GM21723 (cell line): ENCODE data around the gene EGFR.

Source experiments
- ATAC-seq: cut with Tn5 transposase; IDR thresholded peaks from one replicate; pipeline ENCODE4 v1.9.1; 2021; ENCODE audit warnings: mild to moderate bottlenecking, moderate library complexity; ENCODE audit not compliant: unreplicated experiment

The EGFR gene

DNA sequence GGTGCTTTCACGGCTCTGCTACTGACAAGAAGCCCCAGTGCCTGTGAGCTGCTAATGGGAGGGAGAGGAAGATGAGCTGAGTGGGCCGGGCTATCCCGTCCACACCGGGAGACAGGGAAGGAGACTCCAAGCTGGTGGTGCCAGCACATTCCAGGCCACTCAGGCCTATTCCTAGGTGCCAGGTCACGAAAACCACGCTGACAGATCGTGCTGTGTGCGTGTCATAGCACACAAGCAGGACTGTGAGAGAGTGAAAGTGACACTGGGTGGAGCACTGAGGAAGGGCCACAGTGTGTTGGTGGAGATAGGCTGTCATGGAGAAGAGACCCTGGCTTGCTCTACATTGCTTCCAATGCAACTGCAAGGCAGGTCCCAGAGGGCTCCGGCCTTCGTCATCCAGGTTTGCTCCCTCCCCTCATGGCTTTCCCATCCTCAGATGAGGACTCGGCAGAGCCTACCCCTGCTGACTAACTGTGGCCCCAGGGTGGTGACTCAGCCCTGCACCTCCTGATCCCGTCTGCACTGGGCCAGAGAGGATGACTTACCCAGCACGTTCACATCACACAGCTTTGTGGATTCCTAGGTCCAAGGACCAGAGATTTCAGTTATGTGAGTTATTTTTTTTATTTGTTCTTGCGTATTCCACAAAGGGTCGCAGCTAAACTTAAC lies 167.3 kb downstream of the EGFR start:
- ATAC-seq, result no peak

DNA sequence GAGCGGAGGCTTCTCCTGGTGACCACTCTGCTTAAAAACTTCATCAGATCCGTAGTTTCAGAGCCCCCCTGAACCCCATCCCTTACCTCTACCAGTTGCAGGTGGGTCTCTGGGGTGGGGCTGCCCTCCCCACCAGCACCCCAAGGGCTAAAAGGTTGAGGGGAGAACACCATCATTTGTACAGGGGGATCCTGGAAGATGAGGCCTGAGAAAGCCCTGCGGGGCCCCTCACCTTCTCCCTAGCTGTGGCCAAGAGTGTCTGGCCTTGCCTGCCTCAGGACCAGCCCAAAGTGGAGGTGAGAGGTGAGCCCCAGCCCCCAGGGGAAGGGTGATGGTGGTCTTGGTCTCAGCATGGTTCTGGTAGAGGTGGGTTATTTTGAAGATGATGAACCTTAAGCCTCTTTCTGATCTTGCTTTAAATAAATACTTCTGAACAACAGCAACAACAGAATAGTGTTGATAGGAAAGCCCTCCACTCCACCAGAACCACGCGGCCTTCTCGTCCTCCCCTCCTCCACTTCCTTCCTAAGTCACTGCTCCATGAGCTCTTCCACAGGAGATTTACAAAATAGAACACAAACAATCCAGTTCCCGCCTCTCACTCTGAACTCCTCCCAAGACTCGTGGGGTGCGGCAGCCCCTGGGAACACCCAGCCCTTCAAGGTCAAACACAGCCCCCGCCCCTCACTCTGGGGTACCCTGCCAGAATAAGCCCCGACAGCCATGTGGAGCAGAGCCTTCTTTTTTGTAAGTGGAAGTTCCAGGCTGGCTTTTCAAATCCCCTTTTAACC lies 169.1 kb downstream of the EGFR start:
- no peak for ATAC-seq

DNA sequence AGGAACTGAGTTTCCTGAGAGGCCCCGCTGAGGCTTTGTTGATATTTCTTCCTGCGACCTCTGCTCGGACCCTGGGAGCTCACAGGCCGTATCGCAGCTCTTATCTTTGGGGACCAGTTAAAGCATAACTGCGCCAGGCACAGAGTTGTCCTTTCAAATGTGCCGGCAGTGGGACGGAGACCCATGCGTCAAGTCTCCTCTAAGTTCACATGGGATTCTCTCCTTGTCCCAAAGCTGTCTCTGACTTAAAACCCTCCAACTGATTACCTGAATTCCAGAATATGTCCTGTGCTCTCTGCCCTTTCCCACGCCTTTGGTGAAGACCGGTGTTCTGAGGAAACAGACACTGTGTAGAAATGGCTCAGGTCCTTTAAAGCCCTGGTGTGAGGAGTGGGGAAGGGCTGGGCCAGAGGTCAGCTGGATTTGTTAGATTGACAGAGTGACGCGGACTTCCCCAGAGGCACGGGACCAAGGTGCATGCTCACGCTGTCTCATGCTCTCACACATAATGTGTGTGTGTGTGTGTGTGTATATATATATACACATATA lies 169.8 kb downstream of the EGFR start:
- no peak for ATAC-seq

DNA sequence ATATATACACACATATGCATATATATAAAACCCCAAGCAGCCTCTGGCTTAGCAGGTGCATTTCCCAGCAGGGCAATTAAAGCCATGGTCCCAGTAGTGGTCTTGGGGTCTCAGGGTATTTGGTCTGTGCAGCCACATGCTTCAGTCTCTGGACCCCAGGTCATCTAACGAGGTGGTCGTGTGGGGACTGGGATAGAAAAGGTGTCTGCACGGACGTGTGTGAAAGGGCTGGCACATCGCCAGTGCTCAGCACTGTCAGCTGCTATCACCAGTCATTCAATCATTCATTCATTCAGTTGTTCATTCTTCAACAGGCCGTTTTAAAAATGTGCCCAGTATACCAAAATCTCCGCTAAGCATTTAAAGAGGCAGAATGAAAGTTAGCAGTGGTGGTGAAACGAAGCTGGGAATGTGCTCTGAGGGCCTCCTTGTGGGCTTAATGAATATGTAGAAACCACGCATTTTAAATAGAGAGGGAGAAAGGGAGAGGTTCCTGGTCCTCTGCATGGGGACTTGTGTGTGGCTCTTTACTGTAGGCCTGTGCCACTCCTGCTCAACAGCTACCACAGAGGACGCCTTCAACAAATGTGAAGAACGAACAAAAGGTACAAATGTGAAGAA lies 170.4 kb downstream of the EGFR start:
- no peak for ATAC-seq

DNA sequence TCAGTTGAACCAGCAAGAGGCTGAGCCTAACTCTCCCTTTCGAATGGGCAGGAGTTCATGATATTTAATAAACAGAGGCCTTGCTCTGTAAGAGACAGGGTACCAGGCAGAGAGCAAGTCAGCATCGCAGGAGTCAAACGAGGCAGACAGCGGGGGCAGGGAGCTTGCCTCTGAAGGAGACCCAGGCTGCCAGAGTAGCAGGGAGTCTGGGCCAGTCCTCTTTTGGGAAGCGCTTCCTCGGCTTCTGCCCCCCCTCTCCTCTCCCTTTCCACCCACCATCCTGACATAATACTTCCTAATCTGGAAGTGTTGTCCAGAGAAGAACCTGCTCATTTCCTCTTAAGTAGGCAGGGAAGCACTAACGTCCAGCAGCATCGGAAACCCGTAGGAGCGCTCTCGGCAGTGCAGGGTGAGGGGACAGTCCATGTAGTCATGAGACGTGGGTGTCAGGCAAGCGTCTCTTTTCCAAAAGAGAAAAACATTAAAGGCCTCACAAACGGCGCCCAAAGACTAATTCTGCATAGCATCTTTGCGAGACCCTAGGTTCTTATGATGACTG lies 171.1 kb downstream of the EGFR start:
- ATAC-seq, result no peak

DNA sequence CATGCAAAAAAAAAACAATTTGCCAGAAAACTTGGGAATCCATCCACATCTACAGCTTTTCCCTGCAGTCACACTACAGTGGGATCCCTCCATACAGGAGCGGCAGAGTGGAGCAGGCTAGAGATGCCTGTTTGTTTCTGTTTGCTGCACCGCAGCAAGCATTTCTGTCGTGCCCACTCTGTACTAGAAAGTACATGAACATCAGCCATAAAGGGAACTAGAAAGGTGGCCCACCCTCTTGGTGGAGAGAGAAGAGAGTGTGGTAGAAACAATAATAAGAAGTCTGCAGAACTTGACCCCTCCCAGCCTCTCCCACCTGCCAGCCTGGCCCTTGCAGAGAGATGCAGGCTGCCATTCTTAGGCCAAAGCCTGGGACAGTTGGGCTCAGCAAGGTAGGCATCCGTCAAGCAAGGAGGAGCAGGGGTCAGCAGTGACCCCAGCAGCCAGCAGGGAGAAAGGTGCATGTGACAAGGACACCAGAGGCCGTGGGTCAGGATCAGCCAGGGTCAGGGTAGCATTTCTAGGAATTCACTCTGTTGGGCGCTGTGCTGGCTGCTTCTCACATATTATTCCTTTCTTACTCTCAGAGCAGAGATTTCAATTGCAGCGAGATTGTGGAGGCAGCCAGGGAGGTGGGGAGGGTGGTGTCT lies 171.8 kb downstream of the EGFR start:
- ATAC-seq, result no peak

DNA sequence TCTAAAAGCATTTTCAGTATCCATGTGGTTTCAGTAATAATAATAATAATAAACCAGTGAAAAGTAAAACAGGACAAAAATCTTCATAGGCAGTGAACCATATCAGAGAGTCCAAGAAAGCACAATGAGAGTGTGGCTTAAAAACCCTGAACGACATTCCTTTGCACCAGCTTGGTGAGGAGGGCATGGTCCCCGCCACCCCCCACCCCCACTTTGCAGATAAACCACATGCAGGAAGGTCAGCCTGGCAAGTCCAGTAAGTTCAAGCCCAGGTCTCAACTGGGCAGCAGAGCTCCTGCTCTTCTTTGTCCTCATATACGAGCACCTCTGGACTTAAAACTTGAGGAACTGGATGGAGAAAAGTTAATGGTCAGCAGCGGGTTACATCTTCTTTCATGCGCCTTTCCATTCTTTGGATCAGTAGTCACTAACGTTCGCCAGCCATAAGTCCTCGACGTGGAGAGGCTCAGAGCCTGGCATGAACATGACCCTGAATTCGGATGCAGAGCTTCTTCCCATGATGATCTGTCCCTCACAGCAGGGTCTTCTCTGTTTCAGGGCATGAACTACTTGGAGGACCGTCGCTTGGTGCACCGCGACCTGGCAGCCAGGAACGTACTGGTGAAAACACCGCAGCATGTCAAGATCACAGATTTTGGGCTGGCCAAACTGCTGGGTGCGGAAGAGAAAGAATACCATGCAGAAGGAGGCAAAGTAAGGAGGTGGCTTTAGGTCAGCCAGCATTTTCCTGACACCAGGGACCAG lies 172.5 kb downstream of the EGFR start:
- ATAC-seq, result no peak

DNA sequence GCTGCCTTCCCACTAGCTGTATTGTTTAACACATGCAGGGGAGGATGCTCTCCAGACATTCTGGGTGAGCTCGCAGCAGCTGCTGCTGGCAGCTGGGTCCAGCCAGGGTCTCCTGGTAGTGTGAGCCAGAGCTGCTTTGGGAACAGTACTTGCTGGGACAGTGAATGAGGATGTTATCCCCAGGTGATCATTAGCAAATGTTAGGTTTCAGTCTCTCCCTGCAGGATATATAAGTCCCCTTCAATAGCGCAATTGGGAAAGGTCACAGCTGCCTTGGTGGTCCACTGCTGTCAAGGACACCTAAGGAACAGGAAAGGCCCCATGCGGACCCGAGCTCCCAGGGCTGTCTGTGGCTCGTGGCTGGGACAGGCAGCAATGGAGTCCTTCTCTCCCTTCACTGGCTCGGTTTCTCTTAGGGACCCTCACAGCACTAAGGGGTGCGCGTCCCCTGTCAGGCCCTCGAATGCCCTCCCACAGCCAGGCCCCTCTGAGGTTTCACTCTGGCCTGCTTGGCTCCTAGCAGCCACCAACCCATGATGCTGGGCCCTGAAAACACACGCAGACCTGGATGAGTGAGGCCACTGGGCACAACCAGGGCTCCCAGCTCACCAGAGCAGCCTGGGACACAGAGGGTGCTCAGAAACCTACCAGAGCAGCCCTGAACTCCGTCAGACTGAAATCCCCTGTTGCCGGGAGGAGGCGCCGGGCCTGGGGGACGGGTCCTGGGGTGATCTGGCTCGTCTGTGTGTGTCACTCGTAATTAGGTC lies 173.3 kb downstream of the EGFR start:
- no peak for ATAC-seq

DNA sequence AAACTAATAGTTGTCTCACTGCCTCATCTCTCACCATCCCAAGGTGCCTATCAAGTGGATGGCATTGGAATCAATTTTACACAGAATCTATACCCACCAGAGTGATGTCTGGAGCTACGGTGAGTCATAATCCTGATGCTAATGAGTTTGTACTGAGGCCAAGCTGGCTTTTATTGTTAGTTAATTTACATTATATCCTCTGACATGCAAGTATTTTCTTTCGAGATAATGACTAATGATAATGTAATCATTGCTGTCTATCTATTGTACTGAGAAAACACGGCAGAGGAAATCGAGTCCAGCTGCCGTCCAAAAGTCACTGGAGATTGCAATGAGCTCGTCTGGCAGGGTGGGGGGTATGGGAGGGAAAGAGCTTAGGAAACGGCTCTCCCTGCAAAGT lies 173.9 kb downstream of the EGFR start:
- ATAC-seq, result no peak

DNA sequence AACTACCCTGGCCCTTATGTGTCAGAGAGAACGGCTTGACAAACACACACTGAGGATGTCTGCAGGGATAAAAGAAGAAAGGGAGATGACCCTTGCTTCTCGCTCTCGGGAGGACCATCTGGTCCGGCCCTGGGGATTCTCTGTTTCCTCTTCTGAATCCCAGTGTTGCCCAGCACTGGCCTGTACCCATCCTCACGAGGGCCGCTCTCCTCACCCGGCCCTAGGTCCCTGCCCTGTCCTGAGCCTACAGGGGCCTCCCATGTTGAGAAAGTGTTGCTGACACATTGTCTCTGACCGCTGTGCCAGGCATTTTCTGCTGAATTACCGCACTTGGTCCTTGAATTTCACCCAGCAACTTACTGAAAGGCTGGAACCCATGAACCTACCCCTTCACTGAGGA lies 174.4 kb downstream of the EGFR start:
- ATAC-seq, result no peak

DNA sequence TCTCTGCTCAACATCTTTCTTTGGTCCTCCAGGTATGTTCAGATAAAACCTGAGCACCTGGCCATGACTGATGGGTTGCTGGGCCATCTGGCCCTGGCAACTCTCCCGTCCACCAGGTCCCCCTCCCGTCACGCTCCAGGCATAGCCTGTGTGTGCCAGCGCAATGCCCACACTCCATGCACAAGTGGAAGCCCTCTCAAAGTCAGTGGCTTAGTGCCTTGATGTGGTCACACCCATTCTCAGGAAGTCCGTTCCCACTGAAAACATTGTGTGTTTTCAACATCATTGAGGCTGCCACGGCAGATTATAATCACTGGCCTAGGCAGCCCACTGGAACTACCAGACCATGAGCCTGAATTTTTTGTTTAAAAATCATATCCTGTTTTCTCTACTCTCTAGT lies 175.7 kb downstream of the EGFR start:
- ATAC-seq, result no peak

DNA sequence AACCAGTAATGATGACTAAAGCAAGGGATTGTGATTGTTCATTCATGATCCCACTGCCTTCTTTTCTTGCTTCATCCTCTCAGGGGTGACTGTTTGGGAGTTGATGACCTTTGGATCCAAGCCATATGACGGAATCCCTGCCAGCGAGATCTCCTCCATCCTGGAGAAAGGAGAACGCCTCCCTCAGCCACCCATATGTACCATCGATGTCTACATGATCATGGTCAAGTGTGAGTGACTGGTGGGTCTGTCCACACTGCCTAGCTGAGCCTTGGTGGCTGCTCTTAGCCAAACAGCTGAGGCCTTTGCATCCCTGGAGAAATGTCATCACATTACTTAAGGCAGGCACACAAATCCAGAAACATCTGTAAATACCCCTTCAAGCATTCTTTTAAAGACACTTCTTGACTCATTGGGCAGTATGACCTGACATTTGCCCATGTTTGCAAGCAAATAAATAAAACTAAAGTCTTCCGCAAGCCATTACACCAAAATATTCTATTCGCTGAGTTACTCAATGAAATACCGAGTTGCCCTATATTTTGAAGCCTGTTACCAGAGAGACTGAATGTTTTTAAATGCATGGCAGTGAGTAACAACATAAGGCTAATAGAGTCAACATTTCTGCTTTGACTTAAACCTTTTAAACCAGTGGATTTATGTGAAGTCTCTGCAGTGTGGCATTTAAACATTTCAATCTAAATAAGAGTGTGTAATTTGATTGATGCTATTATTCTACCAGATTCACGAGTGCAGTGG lies 180.0 kb downstream of the EGFR start:
- ATAC-seq, result no peak

DNA sequence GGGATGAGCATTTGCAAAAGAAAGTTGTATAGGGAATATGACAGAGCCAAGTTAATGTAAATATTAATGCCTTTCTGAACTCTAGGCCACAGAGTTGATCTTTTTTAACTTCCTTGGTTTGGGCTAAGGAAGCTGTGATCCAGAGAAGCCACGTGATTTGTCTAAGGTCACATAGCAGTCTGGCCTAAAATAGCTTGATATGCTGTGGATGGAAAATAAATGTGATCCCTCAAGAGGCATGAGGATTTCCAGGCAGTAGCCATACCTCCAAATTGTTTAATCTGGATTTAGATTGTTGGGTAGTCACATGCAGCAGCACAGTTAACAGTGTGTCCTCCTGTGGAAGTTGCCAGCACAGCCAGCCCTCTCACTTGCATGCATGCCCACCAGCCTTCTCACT lies 180.6 kb downstream of the EGFR start:
- ATAC-seq, result no peak

DNA sequence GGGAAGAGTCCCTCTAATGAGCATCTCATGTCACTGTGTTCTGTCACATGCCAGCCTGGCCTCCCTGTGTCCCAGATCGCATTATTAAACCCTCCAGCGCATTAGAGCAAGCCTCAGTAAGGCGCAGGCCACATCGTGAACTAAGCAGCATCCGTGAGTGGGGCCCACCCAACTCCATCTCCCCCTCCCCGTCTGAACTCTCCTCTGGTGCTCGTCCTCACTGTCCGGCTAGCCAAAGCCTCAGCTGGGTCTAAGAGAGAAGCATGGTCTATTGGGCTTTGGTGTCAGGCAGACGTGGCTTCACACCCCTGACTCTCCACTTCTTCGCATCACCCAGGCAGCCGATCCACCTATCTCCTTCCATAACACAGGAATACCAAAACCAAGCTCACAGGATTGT lies 181.6 kb downstream of the EGFR start:
- no peak for ATAC-seq

DNA sequence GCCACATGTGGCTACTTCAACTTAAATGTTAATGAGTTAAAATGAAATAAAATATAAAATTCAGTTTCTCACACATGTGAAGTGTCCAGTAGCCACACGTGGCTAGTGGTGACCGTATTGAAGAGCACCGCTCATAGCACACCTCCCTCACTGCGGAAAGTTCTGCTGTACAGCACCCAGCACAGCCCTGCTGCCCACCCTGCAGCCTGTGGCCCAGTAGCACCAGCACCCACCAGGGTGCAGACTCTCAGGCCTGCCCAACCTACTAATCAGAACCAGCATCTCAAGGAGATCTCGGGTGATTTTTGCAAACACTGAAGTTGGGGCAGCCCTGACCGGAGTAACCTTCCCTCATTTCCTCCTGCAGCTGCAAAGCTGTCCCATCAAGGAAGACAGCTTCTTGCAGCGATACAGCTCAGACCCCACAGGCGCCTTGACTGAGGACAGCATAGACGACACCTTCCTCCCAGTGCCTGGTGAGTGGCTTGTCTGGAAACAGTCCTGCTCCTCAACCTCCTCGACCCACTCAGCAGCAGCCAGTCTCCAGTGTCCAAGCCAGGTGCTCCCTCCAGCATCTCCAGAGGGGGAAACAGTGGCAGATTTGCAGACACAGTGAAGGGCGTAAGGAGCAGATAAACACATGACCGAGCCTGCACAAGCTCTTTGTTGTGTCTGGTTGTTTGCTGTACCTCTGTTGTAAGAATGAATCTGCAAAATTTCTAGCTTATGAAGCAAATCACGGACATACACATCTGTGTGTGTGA lies 183.5 kb downstream of the EGFR start:
- no peak for ATAC-seq

DNA sequence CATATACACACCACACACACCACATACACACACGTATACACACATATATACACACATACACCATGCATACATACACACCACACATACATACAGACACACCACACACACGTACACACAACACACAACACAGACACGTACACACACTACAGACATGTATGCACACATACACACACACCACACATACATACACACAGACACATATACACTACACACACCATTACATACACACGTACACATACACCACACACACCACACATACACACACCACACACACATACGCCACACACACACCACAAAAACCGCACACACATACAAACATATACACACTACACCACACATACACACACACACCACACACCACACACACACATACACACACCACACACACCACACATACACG lies 184.5 kb downstream of the EGFR start:
- no peak for ATAC-seq

DNA sequence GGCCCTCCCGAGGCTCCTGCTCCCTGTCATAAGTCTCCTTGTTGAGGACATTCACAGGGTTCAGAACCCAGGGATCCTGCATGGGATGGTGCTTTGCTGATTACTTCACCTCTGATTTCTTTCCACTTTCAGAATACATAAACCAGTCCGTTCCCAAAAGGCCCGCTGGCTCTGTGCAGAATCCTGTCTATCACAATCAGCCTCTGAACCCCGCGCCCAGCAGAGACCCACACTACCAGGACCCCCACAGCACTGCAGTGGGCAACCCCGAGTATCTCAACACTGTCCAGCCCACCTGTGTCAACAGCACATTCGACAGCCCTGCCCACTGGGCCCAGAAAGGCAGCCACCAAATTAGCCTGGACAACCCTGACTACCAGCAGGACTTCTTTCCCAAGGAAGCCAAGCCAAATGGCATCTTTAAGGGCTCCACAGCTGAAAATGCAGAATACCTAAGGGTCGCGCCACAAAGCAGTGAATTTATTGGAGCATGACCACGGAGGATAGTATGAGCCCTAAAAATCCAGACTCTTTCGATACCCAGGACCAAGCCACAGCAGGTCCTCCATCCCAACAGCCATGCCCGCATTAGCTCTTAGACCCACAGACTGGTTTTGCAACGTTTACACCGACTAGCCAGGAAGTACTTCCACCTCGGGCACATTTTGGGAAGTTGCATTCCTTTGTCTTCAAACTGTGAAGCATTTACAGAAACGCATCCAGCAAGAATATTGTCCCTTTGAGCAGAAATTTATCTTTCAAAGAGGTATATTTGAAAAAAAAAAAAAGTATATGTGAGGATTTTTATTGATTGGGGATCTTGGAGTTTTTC lies 186.5 kb downstream of the EGFR start:
- ATAC-seq, result no peak
